K562 (cell line): Measurements from ENCODE around the gene PYGM. TPM values are rescaled to one million over a fixed set of nuclear protein-coding genes. Genes with fewer than 3 reads are reported as not detected.

Experiments used
- ATAC-seq: fragments of 200-7000 bp; cut with Tn5 transposase; 3 replicates; pipeline ENCODE4 v1.9.1; 2020; ENCODE audit warnings: moderate library complexity
- BruUV-seq: library from RNA; stranded (reverse); fragments of 400-500 nt; replicated peaks from 2 replicates; lab custom pipeline; 2021; lab: Mats Ljungman, UMichigan
- CTCF ChIA-PET: fragments of 300-600 bp; formaldehyde crosslinking; extraction: SDS; loops from one replicate; lab custom pipeline; 2021; ENCODE audit warnings: low intra/inter-chr PET ratio; lab: Yijun Ruan, JAX
- POLR2A ChIA-PET: fragments of 300-600, 350-650 bp; sonication (Branson Sonifier 250); formaldehyde crosslinking; extraction: SDS; loops from one replicate; lab custom pipeline; 2021; ENCODE audit warnings: antibody characterized with exemption, inconsistent platforms; lab: Yijun Ruan, JAX
- DNase-seq, 4 experiments: peaks; one replicate each; pipeline versions ENCODE4 v3.0.0 to v3.0.0-alpha.2; 2011 to 2018; ENCODE audit warnings: low spot score in 3 of 4, mixed read lengths in 3 of 4; ENCODE audit errors: extremely low read depth in 1 of 4
- FAIRE-seq: peaks from 2 replicates; lab custom pipeline; 2011; peaks lifted over from hg19 to GRCh38; lab: Jason Lieb, UNC
- H2AFZ ChIP-seq: 2 replicates; pipeline ENCODE4 v1.6.0; 2011; ENCODE audit warnings: low read depth, low read length, control low read depth, inconsistent platforms
- H3K27ac ChIP-seq: fragments of 200-600 bp; 3 replicates; pipeline ENCODE4 v1.8.0; 2011; ENCODE audit warnings: low read depth, mild to moderate bottlenecking, control low read depth, inconsistent platforms, low read length, moderate library complexity, mixed read lengths; ENCODE audit errors: extremely low read depth
- H3K27me3 ChIP-seq, 2 experiments: fragments of 300-600 bp in 1 of 2; 2 replicates in 1 of 2; 3 replicates in 1 of 2; pipeline versions ENCODE4 v1.6.0 to v1.8.0; 2011; ENCODE audit warnings: inconsistent platforms in 2 of 2, low read length in 2 of 2, mild to moderate bottlenecking in 1 of 2, mixed read lengths in 1 of 2, moderate library complexity in 1 of 2; ENCODE audit not compliant: control insufficient read depth in 2 of 2, insufficient read depth in 2 of 2
- H3K36me3 ChIP-seq: fragments of 300-600 bp; 3 replicates; pipeline ENCODE4 v1.8.0; 2011; ENCODE audit warnings: mild to moderate bottlenecking, low read length, inconsistent platforms; ENCODE audit not compliant: control insufficient read depth, insufficient read depth
- H3K4me1 ChIP-seq, 2 experiments: fragments of 200-600 bp in 1 of 2; replicated peaks in 1 of 2; 2 replicates in 1 of 2; 3 replicates in 1 of 2; pipeline versions ENCODE4 v1.5.1 to v1.8.0; 2011; ENCODE audit warnings: inconsistent platforms in 2 of 2, low read length in 2 of 2, mild to moderate bottlenecking in 1 of 2, mixed read lengths in 1 of 2, moderate library complexity in 1 of 2; ENCODE audit not compliant: control insufficient read depth in 2 of 2, insufficient read depth in 2 of 2
- H3K4me2 ChIP-seq: 2 replicates; pipeline ENCODE4 v1.6.1; 2011; ENCODE audit warnings: low read length, control low read depth, inconsistent platforms, mixed read lengths; ENCODE audit not compliant: insufficient read depth
- H3K4me3 ChIP-seq: fragments of 200-600 bp; sonication (generic), shearing (Covaris generic); 2 replicates; pipeline ENCODE4 v1.5.1; 2016; ENCODE audit warnings: control low read depth, inconsistent platforms
- H3K79me2 ChIP-seq: fragments of 200-600 bp; 3 replicates; pipeline ENCODE4 v1.8.0; 2011; ENCODE audit warnings: low read length, inconsistent platforms; ENCODE audit not compliant: control insufficient read depth, insufficient read depth
- H3K9ac ChIP-seq, 2 experiments: 2 replicates each; pipeline versions ENCODE4 v1.6.0 to v1.6.1; 2011; ENCODE audit warnings: low read depth in 2 of 2, low read length in 2 of 2, control low read depth in 1 of 2, inconsistent platforms in 1 of 2, mild to moderate bottlenecking in 1 of 2, mixed read lengths in 1 of 2; ENCODE audit not compliant: insufficient read depth in 1 of 2
- H3K9me1 ChIP-seq: one replicate; pipeline ENCODE4 v1.6.0; 2011; ENCODE audit warnings: inconsistent platforms, mild to moderate bottlenecking, low read length, moderate library complexity; ENCODE audit not compliant: control insufficient read depth, insufficient read depth
- H3K9me3 ChIP-seq: replicated peaks from 2 replicates; pipeline ENCODE4 v1.5.1; 2011; ENCODE audit warnings: low read depth, low read length, inconsistent platforms; ENCODE audit not compliant: control insufficient read depth, insufficient read depth
- H4K20me1 ChIP-seq: replicated peaks from 2 replicates; pipeline ENCODE4 v1.6.1; 2011; ENCODE audit warnings: low read length, inconsistent platforms, mixed read lengths; ENCODE audit not compliant: control insufficient read depth, insufficient read depth
- MLLT1 ChIP-seq, 2 experiments: fragments of 450-650 bp; IDR thresholded peaks; 2 replicates each; pipeline ENCODE4 v1.6.1; 2016
- MXI1 ChIP-seq: IDR thresholded peaks from 2 replicates; pipeline ENCODE4 v1.6.1; 2011; ENCODE audit warnings: low read depth, mild to moderate bottlenecking, improper control_type of control experiment, low read length
- NUFIP1 ChIP-seq: fragments of 450-650 bp; IDR thresholded peaks from 2 replicates; pipeline ENCODE4 v1.6.1; 2018; ENCODE audit not compliant: partially characterized antibody
- RBM34 ChIP-seq: fragments of 200-400 bp; formaldehyde crosslinking; IDR thresholded peaks from 2 replicates; pipeline ENCODE4 v1.6.1; 2018; ENCODE audit warnings: low read length, borderline replicate concordance; ENCODE audit not compliant: insufficient read depth
- ZMIZ1 ChIP-seq, 2 experiments: fragments of 150-350 bp in 1 of 2; IDR thresholded peaks; 2 replicates each; pipeline ENCODE4 v1.6.1; 2012 to 2016; ENCODE audit warnings: low read depth in 2 of 2, low read length in 2 of 2, mild to moderate bottlenecking in 1 of 2, moderate library complexity in 1 of 2
- ZNF263 ChIP-seq: sonication (generic); formaldehyde crosslinking; IDR thresholded peaks from 2 replicates; pipeline ENCODE4 v1.8.0; 2022; ENCODE audit warnings: mild to moderate bottlenecking, missing genetic modification reagents, borderline replicate concordance
- ZNF347 ChIP-seq: fragments of 450-650 bp; formaldehyde crosslinking; IDR thresholded peaks from 2 replicates; pipeline ENCODE4 v1.4.0; 2020; ENCODE audit warnings: low read depth, mild to moderate bottlenecking, moderate library complexity
- ZNF699 ChIP-seq: fragments of 250-450 bp; sonication (Bioruptor Pico); IDR thresholded peaks from 2 replicates; pipeline ENCODE4 v1.8.0; 2021; ENCODE audit warnings: mild to moderate bottlenecking, moderate library complexity; ENCODE audit not compliant: insufficient replicate concordance
- WGBS: fragments of 100-300 bp; shearing (Covaris generic); methylation state at CpG from one replicate; pipeline ENCODE4 v1.1.6; 2016; ENCODE audit warnings: low coverage, mixed read lengths; ENCODE audit not compliant: insufficient coverage; ENCODE audit errors: missing lambda C conversion rate; 5-methylcytosine and 5-hydroxymethylcytosine counted together
- in situ Hi-C: fragments of 300-500 bp; cut with MboI; formaldehyde crosslinking; loops from 4 replicates; pipeline ENCODE4 v1.15.0; 2018; ENCODE audit warnings: inconsistent platforms, mixed read lengths
- intact Hi-C: fragments of 100-400 bp; cut with micrococcal nuclease; formaldehyde crosslinking; loops from 2 replicates; pipeline ENCODE4 v1.14.2; 2022
- polyA plus RNA-seq, 8 experiments: library from polyadenylated mRNA; depleted of rRNA in 4 of 8; stranded (reverse) in 5 of 8; unstranded in 3 of 8; fragments of >200 nt; fragmentation: Nextera tagmentation in 2 of 8; fragmentation: Illumina TruSeq in 1 of 8; extraction: Ambion mirVana in 2 of 8; extraction: Trizol in 1 of 8; gene quantifications; 2 replicates each; pipeline versions ENCODE4 v1.2.1 to v1.2.3, GENCODE V29; 2011 to 2014; ENCODE audit warnings: inconsistent platforms in 1 of 8, missing spikeins in 1 of 8
- total RNA-seq, 7 experiments: library from RNA; depleted of rRNA in 6 of 7; stranded (reverse); fragments of >200 nt in 6 of 7; fragmentation: Illumina TruSeq in 2 of 7; extraction: Trizol in 2 of 7; gene quantifications; 2 replicates each; pipeline versions ENCODE4 v1.2.1 to v1.2.3, GENCODE V29; 2011 to 2021; ENCODE audit warnings: low replicate concordance in 1 of 7

PYGM gene
- total and polyA plus RNA-seq, 9 of the 15 experiments (the other 6 are each of a cell fraction or from before 2014, with no cell fraction given), result 0.07 to 1.5 (median 0.68) TPM

- BruUV-seq, result no TSS peak
- Histone ChIP-seq H3K27ac (no peak overlapping the region), H4K20me1 (no peaks in the 10 kb centered on the region)
- no peak for TF ChIP-seq MXI1
- peak; percentile 62; the same call in 1 of the 2 replicates for TF ChIP-seq ZNF263 (CRISPR knock-in tag)
- no peak for TF ChIP-seq RBM34
- TF ChIP-seq ZMIZ1 (IDR thresholded peaks at IDR 0.05; ENCODE audit: low read depth in 2 of 2, low read length in 2 of 2), result no peak
- TF ChIP-seq NUFIP1, result no peak
- no peak for TF ChIP-seq ZNF699 (CRISPR knock-in tag)
- TF ChIP-seq ZNF347 (CRISPR knock-in tag), result no peak
- no peak for TF ChIP-seq MLLT1 (IDR thresholded peaks at IDR 0.05)
- TF ChIP-seq, all 486 proteins: peak for 1
- in situ Hi-C loops (loop anchor here (5.0 kb wide), 1 partner anchor 106 kb away; no protein-coding TSS in a partner anchor), intact Hi-C loops (loop anchor here (5.0 kb wide), 1 partner anchor 106 kb away; no protein-coding TSS in a partner anchor)
- no peak for DNase-seq
- FAIRE-seq, result no peak
- Histone ChIP-seq H3K9me3 (no peaks in the 10 kb centered on the region), H3K4me2 (no peak overlapping the region), H3K4me3 (no peak overlapping the region), H3K79me2 (no peaks in the 10 kb centered on the region), H3K36me3 (no peaks in the 10 kb centered on the region), H3K4me1 (peaks cover 3 to 14% of the 10 kb centered on the region in 2 experiments; a peak in 4 of 5 replicates), H3K27me3 (no peaks in the 10 kb centered on the region), H2AFZ (no peak overlapping the region), H3K9ac (peak overlapping the region in 1 of 2 experiments; percentile 40; a peak in 1 of 4 replicates), H3K9me1 (no peaks in the 10 kb centered on the region)
- ATAC-seq, result no peak
- CTCF ChIA-PET, result interaction anchor here (0.6 to 0.7 kb wide), 2 partner anchors 273 to 331 kb away, joined by 3 to 4 read pairs; partner anchors contain the start of gene ZNHIT2
- WGBS, result 46% methylated on average over 10 of the region's 10 CpGs
- POLR2A ChIA-PET, result interaction anchor here (0.8 kb wide), 1 partner anchor 297 kb away, joined by 3 read pairs; no protein-coding TSS in a partner anchor
These were observed 26.5 kb upstream of the PYGM start for GRCh38 chr11:64786308-64786707.
